Loucy (cell line): ENCODE data around the gene DLK2.

Experiments
- EZH2phosphoT487 ChIP-seq: fragments of 200-600 bp; IDR thresholded peaks from 2 replicates; pipeline ENCODE4 v1.6.1; 2018; ENCODE audit warnings: antibody characterized with exemption, mild to moderate bottlenecking, moderate library complexity, borderline replicate concordance
- TF ChIP-seq, protein P1 (sequence below): fragments of 200-600 bp; sonication (generic); conservative IDR thresholded peaks from 2 replicates; pipeline ENCODE4 v1.5.1; 2014; ENCODE audit warnings: mild to moderate bottlenecking, antibody characterized with exemption, low read length

DNA sequence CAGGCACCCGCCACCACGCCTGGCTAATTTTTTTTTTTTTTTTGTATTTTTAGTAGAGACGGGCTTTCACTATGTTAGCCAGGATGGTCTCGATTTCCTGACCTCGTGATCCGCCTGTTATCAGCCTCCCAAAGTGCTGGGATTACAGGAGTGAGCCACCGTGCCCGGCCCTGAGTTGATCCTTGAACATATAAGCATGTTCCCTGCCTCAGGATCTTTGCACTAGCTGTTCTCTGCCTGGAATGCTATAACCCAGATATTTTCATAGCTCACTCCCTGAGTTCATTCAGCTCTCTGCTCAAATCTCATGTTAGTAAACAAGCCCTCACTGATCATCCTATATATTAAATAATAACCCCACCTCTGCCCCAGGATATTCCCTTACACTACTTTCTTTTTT lies 9.0 kb upstream of the DLK2 start:
- TF ChIP-seq, protein P1, sequence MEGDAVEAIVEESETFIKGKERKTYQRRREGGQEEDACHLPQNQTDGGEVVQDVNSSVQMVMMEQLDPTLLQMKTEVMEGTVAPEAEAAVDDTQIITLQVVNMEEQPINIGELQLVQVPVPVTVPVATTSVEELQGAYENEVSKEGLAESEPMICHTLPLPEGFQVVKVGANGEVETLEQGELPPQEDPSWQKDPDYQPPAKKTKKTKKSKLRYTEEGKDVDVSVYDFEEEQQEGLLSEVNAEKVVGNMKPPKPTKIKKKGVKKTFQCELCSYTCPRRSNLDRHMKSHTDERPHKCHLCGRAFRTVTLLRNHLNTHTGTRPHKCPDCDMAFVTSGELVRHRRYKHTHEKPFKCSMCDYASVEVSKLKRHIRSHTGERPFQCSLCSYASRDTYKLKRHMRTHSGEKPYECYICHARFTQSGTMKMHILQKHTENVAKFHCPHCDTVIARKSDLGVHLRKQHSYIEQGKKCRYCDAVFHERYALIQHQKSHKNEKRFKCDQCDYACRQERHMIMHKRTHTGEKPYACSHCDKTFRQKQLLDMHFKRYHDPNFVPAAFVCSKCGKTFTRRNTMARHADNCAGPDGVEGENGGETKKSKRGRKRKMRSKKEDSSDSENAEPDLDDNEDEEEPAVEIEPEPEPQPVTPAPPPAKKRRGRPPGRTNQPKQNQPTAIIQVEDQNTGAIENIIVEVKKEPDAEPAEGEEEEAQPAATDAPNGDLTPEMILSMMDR = no peak
- TF ChIP-seq EZH2phosphoT487 = no peak
